ENCODE results near the gene SIDT2. TPM values are rescaled to one million over a fixed set of nuclear protein-coding genes. Genes with fewer than 3 reads are reported as not detected.
"Not testable (repeated sequence)": the region's sequence is repeated elsewhere in the genome, so short reads cannot be mapped to it uniquely, and the experiment has no call there.

SIDT2 gene
- total RNA-seq, 4 donors from 2014 or later, result 6.4 to 91.3 (median 28.7) TPM

GRCh38 chr11:117181586-117182550, 3.3 kb downstream of the SIDT2 start:
- no peaks in the 10 kb centered on the region for H3K36me3 ChIP-seq
- intact Hi-C loops (cut with DNase I; ENCODE audit: low total_unique reads), result loop anchor here (5.0 kb wide), 1 partner anchor 45 kb away; no protein-coding TSS in a partner anchor
- no peak for DNase-seq

GRCh38 chr11:117182551-117182935, 4.0 kb downstream of the SIDT2 start:
- no peak for DNase-seq
- H3K4me1 ChIP-seq, result peaks cover 5 to 10% of the 10 kb centered on the region in 2 donors
- H3K4me3 ChIP-seq, result no peak overlapping the region
- H3K27ac ChIP-seq, result no peak overlapping the region
- no peaks in the 10 kb centered on the region for H3K36me3 ChIP-seq
- TF ChIP-seq CTCF (IDR thresholded peaks at IDR 0.05), result no peak
- no peak for TF ChIP-seq POLR2A (IDR thresholded peaks at IDR 0.05)
- no peaks in the 10 kb centered on the region for H3K27me3 ChIP-seq
- intact Hi-C loops (cut with DNase I; ENCODE audit: low total_unique reads), result loop anchor here (5.0 kb wide), 1 partner anchor 45 kb away; no protein-coding TSS in a partner anchor
- H3K9me3 ChIP-seq, result no peaks in the 10 kb centered on the region

More at GRCh38 chr11:117181586-117182550, 3.3 kb downstream of the SIDT2 start:
- Histone ChIP-seq H3K27me3 (no peaks in the 10 kb centered on the region), H3K4me3 (no peak overlapping the region), H3K27ac (peak overlapping the region in 1 of 2 donors; percentile 42), H3K4me1 (peaks cover 5 to 10% of the 10 kb centered on the region in 2 donors), H3K9me3 (no peaks in the 10 kb centered on the region)
- TF ChIP-seq CTCF (IDR thresholded peaks at IDR 0.05) (no peak), POLR2A (IDR thresholded peaks at IDR 0.05) (no peak)

- not testable (repeated sequence) for H3K4me1 ChIP-seq, H3K36me3 ChIP-seq, H3K9me3 ChIP-seq, DNase-seq, H3K27me3 ChIP-seq, H3K4me3 ChIP-seq, H3K27ac ChIP-seq
- intact Hi-C loops (cut with DNase I; ENCODE audit: low total_unique reads), result loop anchor here (5.0 kb wide), 1 partner anchor 44 kb away; no protein-coding TSS in a partner anchor
Observed at GRCh38 chr11:117183178-117183577, 4.6 kb downstream of the SIDT2 start.

- intact Hi-C loops (cut with DNase I; ENCODE audit: low total_unique reads), result loop anchor here (5.0 kb wide), 1 partner anchor 43 kb away; no protein-coding TSS in a partner anchor
- Histone ChIP-seq H3K9me3 (no peaks in the 10 kb centered on the region), H3K4me3 (no peak overlapping the region), H3K4me1 (peaks cover 0 to 10% of the 10 kb centered on the region in 2 donors), H3K27me3 (no peaks in the 10 kb centered on the region), H3K27ac (no peak overlapping the region), H3K36me3 (no peaks in the 10 kb centered on the region)
- TF ChIP-seq CTCF (IDR thresholded peaks at IDR 0.05) (no peak), POLR2A (IDR thresholded peaks at IDR 0.05) (no peak)
- DNase-seq, result peak in 1 of 2 donors; percentile 10
Observed at GRCh38 chr11:117183724-117184349, 5.3 kb downstream of the SIDT2 start.

GRCh38 chr11:117185736-117186430, 7.3 kb downstream of the SIDT2 start:
- Histone ChIP-seq H3K9me3 (no peaks in the 10 kb centered on the region), H3K27ac (no peak overlapping the region)

More at GRCh38 chr11:117185736-117186430, 7.3 kb downstream of the SIDT2 start:
- TF ChIP-seq POLR2A (IDR thresholded peaks at IDR 0.05) (no peak), CTCF (IDR thresholded peaks at IDR 0.05) (no peak)
- intact Hi-C loops (cut with DNase I; ENCODE audit: low total_unique reads), result no loop called here
- peaks cover 0 to 6% of the 10 kb centered on the region in 2 donors for H3K4me1 ChIP-seq
- no peaks in the 10 kb centered on the region for H3K27me3 ChIP-seq
- no peaks in the 10 kb centered on the region for H3K36me3 ChIP-seq
- no peak overlapping the region for H3K4me3 ChIP-seq
- DNase-seq, result peak in 1 of 2 donors; percentile 9

Data from uterus (tissue), 4 donors.